SK-N-SH (cell line): ENCODE results near the gene KIRREL1.

Source experiments
- EP300 ChIP-seq, 2 experiments: IDR thresholded peaks; 2 replicates each; pipeline versions ENCODE4 v1.4.0 to v1.6.1; 2012; ENCODE audit warnings: borderline replicate concordance in 1 of 2, low read depth in 1 of 2, low read length in 1 of 2
- EZH2phosphoT487 ChIP-seq: fragments of 200-600 bp; sonication (generic); IDR thresholded peaks from 2 replicates; pipeline ENCODE4 v1.6.1; 2017; ENCODE audit warnings: low read depth, mixed run types, mild to moderate bottlenecking, antibody characterized with exemption, moderate library complexity, borderline replicate concordance
- GABPA ChIP-seq: IDR thresholded peaks from 2 replicates; pipeline ENCODE4 v1.4.0; 2012; ENCODE audit warnings: low read depth, mild to moderate bottlenecking
- JUND ChIP-seq: IDR thresholded peaks from 2 replicates; pipeline ENCODE4 v1.4.0; 2012
- POLR2AphosphoS5 ChIP-seq: IDR thresholded peaks from 2 replicates; pipeline ENCODE4 v1.6.1; 2012; ENCODE audit warnings: low read depth, low read length
- RAD21 ChIP-seq: IDR thresholded peaks from 2 replicates; pipeline ENCODE4 v1.6.1; 2012; ENCODE audit warnings: mild to moderate bottlenecking, low read length
- SIN3A ChIP-seq: IDR thresholded peaks from 2 replicates; pipeline ENCODE4 v1.6.1; 2012; ENCODE audit warnings: low read depth, mild to moderate bottlenecking, low read length, moderate library complexity, borderline replicate concordance
- TAF1 ChIP-seq: IDR thresholded peaks from 2 replicates; pipeline ENCODE4 v1.6.1; 2012; ENCODE audit warnings: low read depth, mild to moderate bottlenecking, low read length, moderate library complexity, borderline replicate concordance
- YY1 ChIP-seq: IDR thresholded peaks from 2 replicates; pipeline ENCODE4 v1.4.0; 2012; ENCODE audit warnings: low read depth, mild to moderate bottlenecking
- TF ChIP-seq, protein P1 (sequence below): fragments of 200-600 bp; sonication (generic); IDR thresholded peaks from 2 replicates; pipeline ENCODE4 v1.6.1; 2017; ENCODE audit warnings: antibody characterized with exemption, mild to moderate bottlenecking, moderate library complexity
- TF ChIP-seq, protein P2 (sequence below): fragments of 150-350 bp; IDR thresholded peaks from 2 replicates; pipeline ENCODE4 v1.6.1; 2017; ENCODE audit warnings: antibody characterized with exemption, low read length, low read depth, borderline replicate concordance
- TF ChIP-seq, protein P3 (sequence below): IDR thresholded peaks from 2 replicates; pipeline ENCODE4 v1.4.0; 2012; ENCODE audit warnings: low read depth, borderline replicate concordance

DNA sequence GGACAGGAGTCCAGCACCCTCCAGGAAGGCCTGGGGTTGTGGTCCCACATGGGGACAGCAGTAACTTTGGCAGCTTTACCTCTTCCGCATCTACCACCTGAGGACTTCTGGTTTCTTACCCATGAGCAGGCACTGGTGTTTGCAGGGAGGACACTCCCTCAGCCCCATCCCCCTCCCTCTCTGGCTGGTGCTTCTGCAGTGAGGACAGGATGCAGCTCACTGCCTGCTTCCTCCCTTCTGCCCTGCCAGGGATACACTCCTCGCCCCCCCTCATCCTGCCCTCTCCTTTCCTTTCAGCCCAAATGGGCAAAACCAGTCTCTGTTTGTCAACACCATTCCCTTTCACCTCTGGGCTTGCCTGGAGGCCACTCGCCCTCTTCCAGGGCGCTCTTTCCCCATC, 62.4 kb downstream of the KIRREL1 start:
- TF ChIP-seq, protein P1, sequence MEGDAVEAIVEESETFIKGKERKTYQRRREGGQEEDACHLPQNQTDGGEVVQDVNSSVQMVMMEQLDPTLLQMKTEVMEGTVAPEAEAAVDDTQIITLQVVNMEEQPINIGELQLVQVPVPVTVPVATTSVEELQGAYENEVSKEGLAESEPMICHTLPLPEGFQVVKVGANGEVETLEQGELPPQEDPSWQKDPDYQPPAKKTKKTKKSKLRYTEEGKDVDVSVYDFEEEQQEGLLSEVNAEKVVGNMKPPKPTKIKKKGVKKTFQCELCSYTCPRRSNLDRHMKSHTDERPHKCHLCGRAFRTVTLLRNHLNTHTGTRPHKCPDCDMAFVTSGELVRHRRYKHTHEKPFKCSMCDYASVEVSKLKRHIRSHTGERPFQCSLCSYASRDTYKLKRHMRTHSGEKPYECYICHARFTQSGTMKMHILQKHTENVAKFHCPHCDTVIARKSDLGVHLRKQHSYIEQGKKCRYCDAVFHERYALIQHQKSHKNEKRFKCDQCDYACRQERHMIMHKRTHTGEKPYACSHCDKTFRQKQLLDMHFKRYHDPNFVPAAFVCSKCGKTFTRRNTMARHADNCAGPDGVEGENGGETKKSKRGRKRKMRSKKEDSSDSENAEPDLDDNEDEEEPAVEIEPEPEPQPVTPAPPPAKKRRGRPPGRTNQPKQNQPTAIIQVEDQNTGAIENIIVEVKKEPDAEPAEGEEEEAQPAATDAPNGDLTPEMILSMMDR, result no peak
- TF ChIP-seq EZH2phosphoT487, result no peak
- TF ChIP-seq GABPA, result no peak
- no peak for TF ChIP-seq TAF1
- TF ChIP-seq JUND, result no peak
- TF ChIP-seq RAD21, result no peak
- TF ChIP-seq POLR2AphosphoS5, result no peak
- TF ChIP-seq, protein P2, sequence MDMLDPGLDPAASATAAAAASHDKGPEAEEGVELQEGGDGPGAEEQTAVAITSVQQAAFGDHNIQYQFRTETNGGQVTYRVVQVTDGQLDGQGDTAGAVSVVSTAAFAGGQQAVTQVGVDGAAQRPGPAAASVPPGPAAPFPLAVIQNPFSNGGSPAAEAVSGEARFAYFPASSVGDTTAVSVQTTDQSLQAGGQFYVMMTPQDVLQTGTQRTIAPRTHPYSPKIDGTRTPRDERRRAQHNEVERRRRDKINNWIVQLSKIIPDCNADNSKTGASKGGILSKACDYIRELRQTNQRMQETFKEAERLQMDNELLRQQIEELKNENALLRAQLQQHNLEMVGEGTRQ, result no peak
- TF ChIP-seq, protein P3, sequence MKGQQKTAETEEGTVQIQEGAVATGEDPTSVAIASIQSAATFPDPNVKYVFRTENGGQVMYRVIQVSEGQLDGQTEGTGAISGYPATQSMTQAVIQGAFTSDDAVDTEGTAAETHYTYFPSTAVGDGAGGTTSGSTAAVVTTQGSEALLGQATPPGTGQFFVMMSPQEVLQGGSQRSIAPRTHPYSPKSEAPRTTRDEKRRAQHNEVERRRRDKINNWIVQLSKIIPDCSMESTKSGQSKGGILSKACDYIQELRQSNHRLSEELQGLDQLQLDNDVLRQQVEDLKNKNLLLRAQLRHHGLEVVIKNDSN, result no peak
- no peak for TF ChIP-seq YY1
- TF ChIP-seq EP300 (IDR thresholded peaks at IDR 0.05; ENCODE audit: borderline replicate concordance in 1 of 2, low read depth in 1 of 2, low read length in 1 of 2), result no peak
- no peak for TF ChIP-seq SIN3A
